GM18511 (cell line): ENCODE data around the gene CLCN5.

Experiments used
- ATAC-seq: cut with Tn5 transposase; IDR thresholded peaks from one replicate; pipeline ENCODE4 v1.9.1; 2021; ENCODE audit warnings: mild to moderate bottlenecking, moderate library complexity; ENCODE audit not compliant: unreplicated experiment

The CLCN5 gene

GRCh38 chrX:50075630-50076339, 153.4 kb downstream of the CLCN5 start:
- peak; percentile 80 for ATAC-seq

DNA sequence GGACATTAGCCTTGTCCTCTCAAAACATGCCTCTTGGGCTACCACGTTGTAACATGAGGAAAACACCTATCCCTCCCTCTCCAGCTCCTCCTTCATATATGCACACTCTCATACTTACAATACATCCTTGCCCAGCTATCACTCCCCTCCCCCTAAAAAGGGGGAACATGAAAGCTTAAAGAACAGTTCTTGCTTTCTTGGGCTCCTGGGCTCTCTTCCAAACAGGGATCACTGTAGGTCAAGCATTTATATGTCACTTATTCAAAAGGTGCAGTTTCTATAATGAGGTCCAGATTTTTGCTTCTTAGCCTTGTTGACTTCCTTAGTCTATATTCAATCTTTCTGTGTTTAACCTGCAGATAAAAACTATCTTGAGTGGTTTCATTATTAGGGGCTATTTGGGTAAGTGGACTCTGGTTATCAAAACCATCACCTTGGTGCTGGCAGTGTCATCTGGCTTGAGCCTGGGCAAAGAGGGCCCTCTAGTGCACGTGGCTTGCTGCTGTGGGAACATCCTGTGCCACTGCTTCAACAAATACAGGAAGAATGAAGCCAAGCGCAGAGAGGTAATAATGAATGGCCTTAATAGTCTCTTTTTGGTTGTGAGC, 159.0 kb downstream of the CLCN5 start:
- ATAC-seq: peak; percentile 74

GRCh38 chrX:50082741-50083140, 160.3 kb downstream of the CLCN5 start:
- no peak for ATAC-seq

DNA sequence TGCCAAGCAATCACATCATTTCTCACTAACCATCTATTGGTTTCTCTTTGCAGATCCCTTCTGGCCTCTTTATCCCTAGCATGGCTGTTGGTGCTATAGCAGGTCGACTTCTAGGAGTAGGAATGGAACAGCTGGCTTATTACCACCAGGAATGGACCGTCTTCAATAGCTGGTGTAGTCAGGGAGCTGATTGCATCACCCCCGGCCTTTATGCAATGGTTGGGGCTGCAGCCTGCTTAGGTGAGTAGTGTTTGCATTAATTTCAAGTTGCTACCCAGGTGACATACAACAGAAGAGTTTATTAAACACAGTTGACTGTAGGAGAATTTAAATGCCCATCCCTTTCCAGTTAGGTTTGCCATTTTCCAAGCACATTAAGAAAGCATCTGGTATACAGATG, 166.2 kb downstream of the CLCN5 start:
- ATAC-seq: no peak

- ATAC-seq: no peak
Measured at GRCh38 chrX:50093625-50094024, 171.2 kb downstream of the CLCN5 start.

DNA sequence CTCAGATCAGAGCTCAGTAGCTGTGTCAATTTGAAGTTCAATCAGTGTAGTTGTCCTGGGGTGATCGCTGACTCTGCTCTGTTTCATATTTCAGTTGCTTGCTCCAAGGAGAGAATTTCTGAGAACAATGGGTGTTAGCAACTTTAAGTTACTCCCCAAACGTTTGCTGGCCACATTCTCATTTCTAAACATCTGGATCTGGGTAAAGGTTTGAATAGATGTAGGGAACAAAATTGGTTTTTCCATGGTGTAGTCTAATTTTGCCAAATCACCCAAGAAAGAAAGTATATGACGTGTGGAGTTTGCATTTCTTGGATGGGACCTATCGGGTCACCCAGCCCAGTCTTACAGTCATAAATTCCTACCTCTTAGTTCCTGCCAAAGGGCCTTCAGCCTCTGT, 174.7 kb downstream of the CLCN5 start:
- ATAC-seq: no peak

DNA sequence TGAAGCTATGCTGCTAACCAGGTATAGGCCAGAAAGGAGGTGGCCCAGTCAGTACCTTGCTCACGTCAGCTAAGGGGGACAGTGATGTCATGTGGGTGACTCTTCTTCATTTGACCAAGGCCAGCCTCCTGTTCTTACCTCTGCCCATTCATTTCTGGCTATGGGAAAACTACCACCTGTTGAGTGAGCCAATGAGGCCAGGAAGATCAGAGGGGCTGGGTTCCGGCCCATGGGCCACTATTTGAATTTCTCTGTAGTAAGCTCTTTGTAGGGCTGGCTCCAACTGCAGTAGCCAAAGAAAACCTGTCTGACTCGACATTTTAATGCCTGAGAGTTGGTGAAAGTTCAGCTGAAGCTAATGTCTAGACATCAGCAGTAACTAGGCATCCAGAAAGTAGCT, 175.8 kb downstream of the CLCN5 start:
- ATAC-seq: no peak

- ATAC-seq: no peak
Measured at GRCh38 chrX:50098749-50099148, 176.4 kb downstream of the CLCN5 start.

DNA sequence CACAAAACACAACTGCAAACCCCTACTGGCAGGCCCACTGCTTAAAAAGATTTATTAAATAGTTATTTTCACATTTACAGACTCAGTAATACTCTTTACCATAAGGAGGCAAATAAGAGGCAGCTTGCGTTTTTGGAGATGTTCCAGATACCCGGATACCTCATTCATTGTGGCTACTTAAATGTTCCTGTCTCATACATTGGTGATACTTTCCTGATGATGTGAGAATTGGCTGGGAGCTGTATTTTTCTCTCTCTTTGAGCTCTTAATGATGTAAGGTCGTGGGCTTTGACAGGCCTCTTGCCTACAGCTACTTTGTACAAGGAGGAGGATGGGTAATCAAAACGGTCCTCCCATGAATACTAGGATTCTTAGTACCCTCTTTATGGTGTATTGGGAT, 176.9 kb downstream of the CLCN5 start:
- ATAC-seq: no peak

DNA sequence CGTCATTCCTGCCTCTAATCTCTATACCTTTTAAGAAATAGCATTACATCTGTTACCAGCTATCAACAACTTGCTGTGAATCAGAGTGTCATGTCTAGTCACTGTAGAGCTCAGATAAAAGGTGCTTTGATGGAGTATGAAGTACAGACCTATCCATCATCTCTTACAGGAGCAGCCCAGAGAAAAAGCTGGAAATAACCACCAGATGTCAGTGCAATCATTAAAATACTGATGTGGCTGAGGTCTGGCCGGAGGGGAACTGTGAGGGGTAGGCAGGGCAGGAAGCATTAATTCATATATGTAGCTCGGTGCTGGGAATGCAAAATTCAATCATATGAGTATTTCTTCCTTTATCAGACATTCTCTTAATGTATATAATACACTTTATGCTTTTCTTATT, 177.8 kb downstream of the CLCN5 start:
- no peak for ATAC-seq

GRCh38 chrX:50103176-50103575, 180.8 kb downstream of the CLCN5 start:
- ATAC-seq: no peak

DNA sequence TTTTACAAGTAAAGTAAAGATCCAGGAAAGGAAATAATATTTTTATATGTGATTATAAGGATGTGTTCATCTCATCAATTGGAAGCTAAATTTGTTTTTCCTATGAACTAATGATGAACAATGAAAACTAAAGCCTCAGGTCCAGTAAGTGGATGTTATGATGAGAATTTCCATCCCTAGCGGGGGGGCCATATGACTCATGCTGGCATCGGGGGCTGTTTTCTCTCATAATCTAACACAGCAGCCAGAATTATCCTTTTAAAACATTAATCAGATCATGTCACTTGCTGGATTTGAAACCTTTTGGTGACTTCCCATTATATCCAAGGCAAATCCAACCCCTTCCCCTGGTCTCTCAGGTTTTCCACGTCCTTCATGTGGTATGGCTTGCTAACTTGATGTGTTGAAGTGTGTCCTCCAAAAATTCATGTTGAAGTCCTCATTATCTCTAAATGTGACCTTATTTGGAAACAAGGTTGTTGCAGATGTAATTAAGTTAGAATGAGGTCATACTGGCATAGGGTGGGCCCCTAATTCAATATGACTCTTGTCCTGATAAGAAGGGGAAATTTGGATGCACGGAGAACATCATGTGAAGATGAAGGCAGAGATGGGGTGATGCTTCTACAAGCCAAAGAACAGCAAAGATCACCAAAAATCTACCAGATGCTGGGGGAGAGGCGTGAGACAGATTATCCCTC, 181.6 kb downstream of the CLCN5 start:
- ATAC-seq: no peak

GRCh38 chrX:50106051-50106675, 183.8 kb downstream of the CLCN5 start:
- no peak for ATAC-seq

- ATAC-seq: no peak
Measured at GRCh38 chrX:50107470-50107869, 185.1 kb downstream of the CLCN5 start.

- ATAC-seq: no peak
Measured at GRCh38 chrX:50108264-50108663, 185.9 kb downstream of the CLCN5 start.

GRCh38 chrX:50111742-50112141, 189.3 kb downstream of the CLCN5 start:
- ATAC-seq: no peak

DNA sequence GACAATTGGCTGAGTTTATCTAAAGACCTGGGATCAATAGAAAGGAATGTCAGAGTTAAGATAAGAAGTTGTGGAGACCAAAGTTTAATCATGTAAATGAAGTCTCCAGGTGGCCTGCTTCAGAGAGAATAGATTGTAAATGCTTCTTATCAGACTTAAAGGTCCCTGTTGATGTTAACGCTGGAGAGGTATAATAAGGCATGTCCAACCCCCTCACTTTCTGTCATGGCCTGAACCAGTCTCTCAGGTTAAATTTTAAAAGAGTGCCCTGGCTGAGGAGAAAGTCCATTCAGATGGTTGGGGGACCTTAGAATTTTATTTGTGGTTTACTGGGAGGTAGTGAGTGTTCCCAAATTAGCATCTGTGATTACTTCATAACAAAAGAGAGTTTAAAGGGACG, 191.7 kb downstream of the CLCN5 start:
- ATAC-seq: no peak

DNA sequence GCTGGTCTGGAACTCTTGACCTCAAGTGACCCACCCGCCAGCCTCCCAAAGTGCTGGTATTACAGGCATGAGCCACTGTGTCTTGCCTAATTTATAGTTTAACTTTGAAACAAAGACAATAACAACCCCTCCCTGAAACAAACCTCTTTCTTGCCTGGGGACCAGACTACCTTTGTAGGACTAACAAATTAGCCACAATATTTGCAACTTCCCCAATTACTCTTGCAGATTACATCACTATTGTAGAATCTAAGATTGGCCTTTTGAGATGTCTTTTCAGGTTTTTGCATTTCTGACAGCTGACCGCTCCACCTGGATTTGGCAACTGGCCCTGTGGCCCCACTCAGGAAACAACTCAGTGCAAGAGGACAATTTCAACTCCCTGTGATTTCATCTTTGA, 193.6 kb downstream of the CLCN5 start:
- ATAC-seq: no peak

GRCh38 chrX:50117476-50117875, 195.1 kb downstream of the CLCN5 start:
- no peak for ATAC-seq

- ATAC-seq: no peak
Measured at GRCh38 chrX:50125480-50125879, 203.1 kb downstream of the CLCN5 start.

- no peak for ATAC-seq
Measured at GRCh38 chrX:50147972-50148371, 225.6 kb downstream of the CLCN5 start.
